ENCODE results near the gene MYO1H.

- TF ChIP-seq CTCF (IDR thresholded peaks at IDR 0.05; ENCODE audit: low read depth, low read length) (no peak), EZH2phosphoT487 (IDR thresholded peaks at IDR 0.05; ENCODE audit: low read depth) (no peak)
Observed at GRCh38 chr12:109451400-109451799, 103.7 kb downstream of the MYO1H start.

All from OCI-LY3 (cell line).